ENCODE measurements around the gene SH3GL1.

Gene SH3GL1

DNA sequence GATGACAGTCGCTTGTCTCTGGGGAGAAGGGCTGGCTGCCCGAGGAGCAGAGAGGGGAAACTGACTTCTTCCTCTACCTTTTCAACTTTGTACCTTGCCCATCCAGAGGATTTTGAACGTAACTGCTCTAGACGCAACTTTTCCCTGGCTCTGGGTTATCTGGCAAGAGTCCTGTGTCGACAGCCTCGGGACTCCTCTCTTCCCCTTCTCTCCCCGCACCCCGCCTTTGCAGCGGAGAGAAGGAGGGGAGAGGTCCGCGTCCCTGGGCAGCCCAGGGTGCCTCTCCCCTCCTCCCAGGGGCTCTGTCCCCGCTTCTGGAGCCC lies 574 bp downstream of the SH3GL1 start:
- Histone ChIP-seq H3K36me3 (peaks cover 52% of the 10 kb centered on the region), H3K4me3 (ENCODE audit: low read depth, low read length) (peak overlapping the region; percentile 90), H3K9me3 (ENCODE audit: severe bottlenecking) (no peaks in the 10 kb centered on the region), H3K27ac (peak overlapping the region; percentile 89), H3K27me3 (ENCODE audit: insufficient read depth, low read depth, severe bottlenecking) (no peaks in the 10 kb centered on the region)
- no peak for DNase-seq
- TF ChIP-seq, protein P1, sequence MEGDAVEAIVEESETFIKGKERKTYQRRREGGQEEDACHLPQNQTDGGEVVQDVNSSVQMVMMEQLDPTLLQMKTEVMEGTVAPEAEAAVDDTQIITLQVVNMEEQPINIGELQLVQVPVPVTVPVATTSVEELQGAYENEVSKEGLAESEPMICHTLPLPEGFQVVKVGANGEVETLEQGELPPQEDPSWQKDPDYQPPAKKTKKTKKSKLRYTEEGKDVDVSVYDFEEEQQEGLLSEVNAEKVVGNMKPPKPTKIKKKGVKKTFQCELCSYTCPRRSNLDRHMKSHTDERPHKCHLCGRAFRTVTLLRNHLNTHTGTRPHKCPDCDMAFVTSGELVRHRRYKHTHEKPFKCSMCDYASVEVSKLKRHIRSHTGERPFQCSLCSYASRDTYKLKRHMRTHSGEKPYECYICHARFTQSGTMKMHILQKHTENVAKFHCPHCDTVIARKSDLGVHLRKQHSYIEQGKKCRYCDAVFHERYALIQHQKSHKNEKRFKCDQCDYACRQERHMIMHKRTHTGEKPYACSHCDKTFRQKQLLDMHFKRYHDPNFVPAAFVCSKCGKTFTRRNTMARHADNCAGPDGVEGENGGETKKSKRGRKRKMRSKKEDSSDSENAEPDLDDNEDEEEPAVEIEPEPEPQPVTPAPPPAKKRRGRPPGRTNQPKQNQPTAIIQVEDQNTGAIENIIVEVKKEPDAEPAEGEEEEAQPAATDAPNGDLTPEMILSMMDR (IDR thresholded peaks at IDR 0.05; ENCODE audit: low read depth, low read length): no peak

DNA sequence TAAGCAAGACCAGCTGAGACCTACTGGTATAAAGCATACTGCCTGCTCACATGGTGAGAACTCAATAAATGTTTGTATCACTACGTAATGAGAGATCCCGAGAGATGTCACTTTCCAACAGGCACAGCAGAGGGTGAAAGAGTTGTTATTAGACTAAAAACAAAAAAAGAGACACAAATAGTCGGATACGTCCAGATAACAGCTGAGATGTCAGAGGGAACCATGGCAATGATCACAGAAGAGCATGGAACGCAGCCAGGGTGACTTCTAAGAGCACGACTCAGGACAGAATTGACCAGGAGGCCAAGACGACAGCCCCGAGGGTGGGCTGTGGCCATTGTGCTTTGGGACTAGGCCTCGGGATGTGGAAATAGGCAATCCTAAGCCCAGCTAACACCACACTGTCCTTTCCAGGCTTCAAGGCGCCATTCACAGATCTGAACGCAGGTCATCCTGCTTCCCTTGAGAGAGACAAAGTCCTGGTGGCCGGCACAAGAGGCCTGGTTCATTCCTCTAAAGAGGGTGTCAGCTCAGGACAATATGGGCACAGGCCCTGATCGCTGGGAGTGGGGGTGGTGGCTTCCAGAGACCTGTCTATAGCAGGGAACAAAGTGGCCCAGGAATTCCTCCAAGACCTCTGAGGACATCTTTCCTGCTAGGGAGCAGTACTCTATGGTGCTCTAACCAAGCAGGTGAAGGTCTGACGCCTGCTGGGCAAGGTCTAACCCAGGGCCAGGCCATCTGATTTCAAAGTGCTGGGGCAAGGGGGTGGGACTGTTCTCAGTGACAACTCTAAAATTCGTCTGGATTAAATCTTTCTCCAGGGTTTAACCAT lies 3.2 kb downstream of the SH3GL1 start:
- TF ChIP-seq, protein P1 (IDR thresholded peaks at IDR 0.05; ENCODE audit: low read depth, low read length): no peak
- Histone ChIP-seq H3K27ac (no peak overlapping the region), H3K27me3 (ENCODE audit: insufficient read depth, low read depth, severe bottlenecking) (no peaks in the 10 kb centered on the region), H3K9me3 (ENCODE audit: severe bottlenecking) (no peaks in the 10 kb centered on the region), H3K4me3 (ENCODE audit: low read depth, low read length) (no peak overlapping the region), H3K36me3 (peaks cover 39% of the 10 kb centered on the region)
- DNase-seq: no peak

DNA sequence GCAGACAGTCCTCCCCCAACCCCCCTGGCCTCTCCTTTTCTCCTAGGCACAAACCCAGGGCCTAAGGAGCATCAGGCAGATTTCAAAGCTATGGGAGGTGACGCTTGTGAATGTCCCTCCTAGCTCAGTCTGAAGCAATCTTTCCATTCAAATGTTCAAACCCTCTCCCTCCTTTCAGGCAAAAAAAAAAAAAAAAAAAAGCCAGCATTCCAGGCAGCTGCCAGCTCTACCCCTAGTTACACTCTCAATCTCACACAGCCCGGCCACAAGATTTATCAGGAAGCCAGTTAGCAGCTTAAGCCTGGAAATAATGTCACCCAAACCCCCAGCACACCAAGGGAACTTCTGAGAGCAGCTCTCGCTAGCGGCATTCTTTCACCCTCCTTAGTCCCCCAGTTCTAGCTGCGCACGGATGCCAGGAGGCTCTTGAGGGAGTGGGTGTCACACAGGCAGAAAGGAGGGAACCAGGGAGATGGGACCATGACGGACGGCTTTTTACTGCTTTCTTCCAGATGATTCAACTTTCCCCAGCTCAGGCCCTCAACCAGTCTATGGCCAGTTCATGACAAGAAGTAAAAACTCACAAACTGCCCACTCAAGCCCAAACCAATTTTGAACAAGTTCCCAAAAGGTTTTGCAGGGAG lies 6.3 kb downstream of the SH3GL1 start:
- no peak overlapping the region for H3K4me3 ChIP-seq (ENCODE audit: low read depth, low read length)
- peaks cover 55% of the 10 kb centered on the region for H3K36me3 ChIP-seq
- H3K27me3 ChIP-seq (ENCODE audit: insufficient read depth, low read depth, severe bottlenecking): no peaks in the 10 kb centered on the region
- no peak overlapping the region for H3K27ac ChIP-seq
- H3K9me3 ChIP-seq (ENCODE audit: severe bottlenecking): no peaks in the 10 kb centered on the region
- DNase-seq: no peak
- TF ChIP-seq, protein P1 (IDR thresholded peaks at IDR 0.05; ENCODE audit: low read depth, low read length): no peak

DNA sequence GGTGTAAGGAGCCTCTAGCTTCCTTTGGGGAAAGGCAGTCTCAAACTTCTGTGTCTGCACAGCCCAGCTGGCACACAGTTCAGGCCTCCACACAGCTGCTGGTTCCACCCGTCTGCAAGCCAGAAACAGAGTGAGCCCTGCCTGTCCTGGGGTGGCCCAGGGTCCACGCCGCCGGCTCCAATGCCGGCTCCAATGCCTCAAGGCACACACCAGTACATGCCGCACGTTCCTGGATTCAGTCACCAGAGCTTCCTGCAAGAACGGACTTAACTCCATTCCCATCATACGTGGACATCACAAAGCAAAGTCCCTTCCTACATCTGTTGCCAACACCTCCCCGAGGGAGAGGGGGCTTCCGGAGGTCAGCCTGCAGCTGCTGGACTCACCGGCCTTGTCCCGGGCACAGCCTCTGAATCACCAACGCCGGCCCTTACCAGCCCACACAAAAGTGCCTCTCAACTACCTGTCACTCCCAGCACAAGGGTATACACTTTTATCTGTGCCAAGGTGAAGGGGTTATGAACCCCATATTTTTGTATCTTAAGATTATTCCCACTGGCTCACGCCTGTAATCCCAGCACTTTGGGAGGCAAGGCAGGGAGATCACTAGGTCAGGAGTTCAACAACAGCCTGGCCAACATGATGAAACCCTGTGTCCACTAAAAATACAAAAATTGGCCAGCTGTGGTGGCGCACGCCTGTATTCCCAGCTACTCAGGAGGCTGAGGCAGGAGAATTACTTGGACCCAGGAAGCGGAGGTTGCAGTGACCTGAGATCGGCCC lies 8.5 kb downstream of the SH3GL1 start:
- H3K9me3 ChIP-seq (ENCODE audit: severe bottlenecking): no peaks in the 10 kb centered on the region
- no peak for DNase-seq
- peak overlapping the region; percentile 63 for H3K27ac ChIP-seq
- no peaks in the 10 kb centered on the region for H3K27me3 ChIP-seq (ENCODE audit: insufficient read depth, low read depth, severe bottlenecking)
- H3K36me3 ChIP-seq: peaks cover 59% of the 10 kb centered on the region
- TF ChIP-seq, protein P1 (IDR thresholded peaks at IDR 0.05; ENCODE audit: low read depth, low read length): no peak
- no peak overlapping the region for H3K4me3 ChIP-seq (ENCODE audit: low read depth, low read length)

DNA sequence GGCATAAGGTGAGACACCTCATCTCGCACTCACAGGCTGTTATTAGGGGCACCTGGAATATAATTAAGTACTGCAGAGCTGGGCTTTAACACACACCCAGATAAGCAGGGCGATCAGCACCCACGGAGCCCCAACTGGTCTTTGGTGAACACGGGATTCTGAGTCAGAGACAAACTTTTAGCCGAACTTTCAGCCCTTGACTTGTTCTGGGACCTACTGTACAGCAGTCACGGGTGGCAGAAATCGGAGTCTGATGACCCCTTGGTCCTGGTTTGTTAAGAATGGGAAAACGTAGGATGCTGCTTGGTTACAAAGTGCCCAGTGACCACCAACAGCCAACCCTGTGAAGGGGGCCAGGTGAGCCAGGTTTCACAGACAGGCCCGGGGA lies 9.0 kb downstream of the SH3GL1 start:
- TF ChIP-seq, protein P1 (IDR thresholded peaks at IDR 0.05; ENCODE audit: low read depth, low read length): no peak
- Histone ChIP-seq H3K27ac (peak overlapping the region; percentile 63), H3K27me3 (ENCODE audit: insufficient read depth, low read depth, severe bottlenecking) (no peaks in the 10 kb centered on the region), H3K9me3 (ENCODE audit: severe bottlenecking) (no peaks in the 10 kb centered on the region), H3K36me3 (peaks cover 55% of the 10 kb centered on the region), H3K4me3 (ENCODE audit: low read depth, low read length) (no peak overlapping the region)
- DNase-seq: no peak
